IPS-15b (cell line): ENCODE data around the gene PCDHA5.

Experiments used
- H3K27me3 ChIP-seq: one replicate; pipeline ENCODE4 v1.6.1; 2013; ENCODE audit warnings: low read length; ENCODE audit not compliant: control insufficient read depth, insufficient read depth
- H3K36me3 ChIP-seq: one replicate; pipeline ENCODE4 v1.6.1; 2013; ENCODE audit warnings: low read length; ENCODE audit not compliant: control insufficient read depth, insufficient read depth
- H3K4me1 ChIP-seq: one replicate; pipeline ENCODE4 v1.6.1; 2013; ENCODE audit warnings: mild to moderate bottlenecking, low read length; ENCODE audit not compliant: control insufficient read depth, insufficient read depth
- H3K4me3 ChIP-seq: one replicate; pipeline ENCODE4 v1.5.1; 2013; ENCODE audit warnings: low read depth, low read length
- H3K9ac ChIP-seq: one replicate; pipeline ENCODE4 v1.6.1; 2013; ENCODE audit warnings: low read depth, mild to moderate bottlenecking, low read length
- H3K9me3 ChIP-seq: one replicate; pipeline ENCODE4 v1.6.1; 2013; ENCODE audit warnings: mild to moderate bottlenecking, low read length; ENCODE audit not compliant: control insufficient read depth, insufficient read depth

The PCDHA5 gene

GRCh38 chr5:140855772-140856674 lies 34.6 kb downstream of the PCDHA5 start, which contains the start of gene PCDHA10:
PCDHA10 (plus strand) TSS chr5:140855897; CDS start chr5:140856049, 152 bp downstream.
- peaks cover 4% of the 10 kb centered on the region for H3K36me3 ChIP-seq
- no peaks in the 10 kb centered on the region for H3K4me1 ChIP-seq
- H3K9me3 ChIP-seq, result no peaks in the 10 kb centered on the region
- no peaks in the 10 kb centered on the region for H3K27me3 ChIP-seq
- H3K4me3 ChIP-seq, result peak within 1 kb of the TSS; percentile 92
- peak within 1 kb of the TSS; percentile 57 for H3K9ac ChIP-seq

- H3K4me3 ChIP-seq, result no peak overlapping the region
- H3K9ac ChIP-seq, result no peak overlapping the region
- no peaks in the 10 kb centered on the region for H3K4me1 ChIP-seq
- peaks cover 4% of the 10 kb centered on the region for H3K36me3 ChIP-seq
- no peaks in the 10 kb centered on the region for H3K27me3 ChIP-seq
- H3K9me3 ChIP-seq, result no peaks in the 10 kb centered on the region
Observed at GRCh38 chr5:140857177-140857986, 36.0 kb downstream of the PCDHA5 start.

- no peaks in the 10 kb centered on the region for H3K27me3 ChIP-seq
- H3K9me3 ChIP-seq, result no peaks in the 10 kb centered on the region
- H3K36me3 ChIP-seq, result peaks cover 8% of the 10 kb centered on the region
- no peaks in the 10 kb centered on the region for H3K4me1 ChIP-seq
- no peak overlapping the region for H3K9ac ChIP-seq
- H3K4me3 ChIP-seq, result peak overlapping the region; percentile 13
Observed at GRCh38 chr5:140857987-140858240, 36.5 kb downstream of the PCDHA5 start.

GRCh38 chr5:140862441-140863295 lies 41.3 kb downstream of the PCDHA5 start:
- Histone ChIP-seq H3K4me1 (no peaks in the 10 kb centered on the region), H3K9ac (no peak overlapping the region), H3K27me3 (no peaks in the 10 kb centered on the region), H3K9me3 (no peaks in the 10 kb centered on the region), H3K36me3 (peaks cover 10% of the 10 kb centered on the region), H3K4me3 (no peak overlapping the region)

GRCh38 chr5:140868721-140869554 lies 47.5 kb downstream of the PCDHA5 start, which contains the start of gene PCDHA11:
PCDHA11 (plus strand) TSS chr5:140868957; CDS start chr5:140869104, 147 bp downstream.
- H3K4me3 ChIP-seq, result peak within 1 kb of the TSS; percentile 45
- H3K36me3 ChIP-seq, result no peaks in the 10 kb centered on the region
- H3K9ac ChIP-seq, result peak within 1 kb of the TSS; percentile 0

DNA sequence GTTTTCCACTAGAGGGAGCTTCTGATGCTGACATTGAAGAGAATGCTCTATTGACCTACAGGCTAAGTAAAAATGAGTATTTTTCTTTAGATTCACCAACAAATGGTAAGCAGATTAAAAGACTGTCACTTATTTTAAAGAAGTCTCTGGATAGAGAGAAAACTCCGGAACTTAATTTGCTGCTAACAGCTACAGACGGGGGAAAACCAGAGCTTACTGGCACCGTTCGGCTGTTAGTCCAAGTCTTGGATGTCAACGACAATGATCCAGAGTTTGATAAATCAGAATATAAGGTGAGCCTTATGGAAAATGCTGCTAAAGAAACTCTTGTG lies 48.1 kb downstream of the PCDHA5 start:
- no peaks in the 10 kb centered on the region for H3K27me3 ChIP-seq
- no peaks in the 10 kb centered on the region for H3K36me3 ChIP-seq
- H3K9ac ChIP-seq, result no peak overlapping the region
- peak overlapping the region; percentile 45 for H3K4me3 ChIP-seq
- peaks cover 3% of the 10 kb centered on the region for H3K4me1 ChIP-seq
- H3K9me3 ChIP-seq, result no peaks in the 10 kb centered on the region

More at GRCh38 chr5:140868721-140869554, 47.5 kb downstream of the PCDHA5 start, which contains the start of gene PCDHA11:
- Histone ChIP-seq H3K27me3 (no peaks in the 10 kb centered on the region), H3K4me1 (no peaks in the 10 kb centered on the region), H3K9me3 (no peaks in the 10 kb centered on the region)

DNA sequence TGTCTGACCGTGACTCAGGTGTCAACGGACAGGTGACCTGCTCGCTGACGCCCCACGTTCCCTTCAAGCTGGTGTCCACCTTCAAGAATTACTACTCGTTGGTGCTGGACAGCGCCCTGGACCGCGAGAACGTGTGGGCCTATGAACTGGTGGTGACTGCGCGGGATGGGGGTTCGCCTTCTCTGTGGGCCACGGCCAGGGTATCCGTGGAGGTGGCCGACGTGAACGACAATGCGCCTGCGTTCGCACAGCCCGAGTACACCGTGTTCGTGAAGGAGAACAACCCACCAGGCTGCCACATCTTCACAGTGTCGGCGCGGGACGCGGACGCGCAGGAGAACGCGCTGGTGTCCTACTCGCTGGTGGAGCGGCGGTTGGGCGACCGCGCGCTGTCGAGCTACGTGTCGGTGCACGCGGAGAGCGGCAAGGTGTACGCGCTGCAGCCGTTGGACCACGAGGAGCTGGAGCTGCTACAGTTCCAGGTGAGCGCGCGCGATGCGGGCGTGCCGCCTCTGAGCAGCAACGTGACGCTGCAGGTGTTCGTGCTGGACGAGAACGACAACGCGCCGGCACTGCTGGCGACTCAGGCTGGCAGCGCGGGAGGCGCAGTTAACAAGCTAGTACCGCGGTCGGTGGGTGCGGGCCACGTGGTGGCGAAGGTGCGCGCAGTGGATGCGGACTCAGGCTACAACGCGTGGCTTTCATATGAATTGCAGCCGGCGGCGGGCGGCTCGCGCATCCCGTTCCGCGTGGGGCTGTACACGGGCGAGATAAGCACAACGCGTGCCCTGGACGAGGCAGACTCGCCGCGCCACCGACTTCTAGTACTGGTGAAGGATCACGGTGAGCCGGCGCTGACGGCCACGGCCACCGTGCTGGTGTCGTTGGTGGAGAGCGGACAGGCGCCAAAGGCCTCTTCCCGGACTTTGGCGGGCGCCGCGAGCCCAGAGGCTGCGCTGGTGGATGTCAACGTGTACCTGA lies 49.1 kb downstream of the PCDHA5 start:
- Histone ChIP-seq H3K9ac (no peak overlapping the region), H3K27me3 (no peaks in the 10 kb centered on the region), H3K36me3 (no peaks in the 10 kb centered on the region), H3K4me1 (peaks cover 3% of the 10 kb centered on the region), H3K9me3 (no peaks in the 10 kb centered on the region), H3K4me3 (no peak overlapping the region)
